HG02884 (cell line): ENCODE data around the gene SDR39U1.

Experiments used
- ATAC-seq: cut with Tn5 transposase; IDR thresholded peaks from one replicate; pipeline ENCODE4 v1.9.1; 2021; ENCODE audit warnings: mild to moderate bottlenecking, moderate library complexity; ENCODE audit not compliant: unreplicated experiment

SDR39U1 gene

GRCh38 chr14:24430143-24430681 is 12.4 kb downstream of the SDR39U1 start:
- ATAC-seq: peak; percentile 39

GRCh38 chr14:24429395-24430142 is 13.0 kb downstream of the SDR39U1 start, which contains the start of the genes CBLN3 and KHNYN:
TSS of gene CBLN3 (minus strand) at chr14:24429668. CDS start at chr14:24429054, 614 bp downstream.
TSS of gene KHNYN (plus strand) at chr14:24429954. CDS start at chr14:24430731, 777 bp downstream.
- ATAC-seq: peak; percentile 81

GRCh38 chr14:24428628-24429394 is 13.8 kb downstream of the SDR39U1 start:
- no peak for ATAC-seq

GRCh38 chr14:24427537-24428508 is 14.8 kb downstream of the SDR39U1 start:
- ATAC-seq: no peak

GRCh38 chr14:24426912-24427536 is 15.6 kb downstream of the SDR39U1 start:
- no peak for ATAC-seq

- ATAC-seq: no peak
Measured at GRCh38 chr14:24426150-24426911, 16.2 kb downstream of the SDR39U1 start.

GRCh38 chr14:24425704-24426103 is 16.9 kb downstream of the SDR39U1 start:
- ATAC-seq: no peak

GRCh38 chr14:24422694-24423601 is 19.6 kb downstream of the SDR39U1 start:
- ATAC-seq: no peak

- ATAC-seq: no peak
Measured at GRCh38 chr14:24422261-24422660, 20.3 kb downstream of the SDR39U1 start.

GRCh38 chr14:24418492-24418873 is 24.1 kb downstream of the SDR39U1 start:
- no peak for ATAC-seq

- no peak for ATAC-seq
Measured at GRCh38 chr14:24417832-24418491, 24.6 kb downstream of the SDR39U1 start.

GRCh38 chr14:24416932-24417619 is 25.5 kb downstream of the SDR39U1 start:
- no peak for ATAC-seq

GRCh38 chr14:24416254-24416931 is 26.2 kb downstream of the SDR39U1 start:
- ATAC-seq: no peak

- no peak for ATAC-seq
Measured at GRCh38 chr14:24415421-24416253, 26.9 kb downstream of the SDR39U1 start.

- no peak for ATAC-seq
Measured at GRCh38 chr14:24414732-24415420, 27.7 kb downstream of the SDR39U1 start.
